Measurements from ENCODE around the gene IL32.

IL32 gene

DNA sequence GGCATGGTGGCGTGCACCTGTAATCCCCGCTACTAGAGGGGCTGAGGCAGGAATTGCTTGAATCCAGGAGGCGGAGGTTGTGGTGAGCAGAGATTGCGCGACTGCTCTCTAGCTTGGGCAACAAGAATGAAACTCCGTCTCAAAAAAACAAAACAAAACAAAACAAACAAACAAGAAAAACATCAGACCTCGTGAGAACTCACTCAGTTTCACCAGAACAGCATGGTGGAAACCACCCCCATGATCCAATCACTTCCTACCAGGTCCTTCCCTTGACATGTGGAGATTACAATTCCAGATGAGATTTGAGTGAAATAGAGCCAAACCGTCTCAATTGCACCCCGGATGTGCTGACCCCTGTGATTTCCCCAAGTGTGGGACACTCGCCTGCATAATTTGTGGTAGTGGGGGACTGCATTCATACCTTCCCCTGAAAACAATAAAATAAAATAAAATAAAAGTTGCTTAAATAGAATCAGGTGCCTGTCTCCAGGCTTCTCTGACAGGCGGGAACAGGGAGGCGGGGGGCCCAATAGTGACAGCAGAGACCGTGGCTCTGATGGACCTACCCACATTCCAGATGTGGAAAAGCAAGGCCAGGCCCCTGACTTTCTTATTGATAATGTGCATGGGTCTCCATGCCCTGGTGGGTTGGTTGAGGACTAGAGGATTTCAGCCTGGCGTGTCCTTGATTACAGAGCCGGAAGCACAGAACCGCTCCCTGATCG, 20.6 kb downstream of the IL32 start:
- TF ChIP-seq, protein P1, sequence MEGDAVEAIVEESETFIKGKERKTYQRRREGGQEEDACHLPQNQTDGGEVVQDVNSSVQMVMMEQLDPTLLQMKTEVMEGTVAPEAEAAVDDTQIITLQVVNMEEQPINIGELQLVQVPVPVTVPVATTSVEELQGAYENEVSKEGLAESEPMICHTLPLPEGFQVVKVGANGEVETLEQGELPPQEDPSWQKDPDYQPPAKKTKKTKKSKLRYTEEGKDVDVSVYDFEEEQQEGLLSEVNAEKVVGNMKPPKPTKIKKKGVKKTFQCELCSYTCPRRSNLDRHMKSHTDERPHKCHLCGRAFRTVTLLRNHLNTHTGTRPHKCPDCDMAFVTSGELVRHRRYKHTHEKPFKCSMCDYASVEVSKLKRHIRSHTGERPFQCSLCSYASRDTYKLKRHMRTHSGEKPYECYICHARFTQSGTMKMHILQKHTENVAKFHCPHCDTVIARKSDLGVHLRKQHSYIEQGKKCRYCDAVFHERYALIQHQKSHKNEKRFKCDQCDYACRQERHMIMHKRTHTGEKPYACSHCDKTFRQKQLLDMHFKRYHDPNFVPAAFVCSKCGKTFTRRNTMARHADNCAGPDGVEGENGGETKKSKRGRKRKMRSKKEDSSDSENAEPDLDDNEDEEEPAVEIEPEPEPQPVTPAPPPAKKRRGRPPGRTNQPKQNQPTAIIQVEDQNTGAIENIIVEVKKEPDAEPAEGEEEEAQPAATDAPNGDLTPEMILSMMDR (IDR thresholded peaks at IDR 0.05; ENCODE audit: low read depth, low read length, missing control alignments), result no peak
- DNase-seq (ENCODE audit: extremely low read depth, low read depth), result no peak
- H3K4me3 ChIP-seq (replicated peaks; ENCODE audit: low read depth, low read length), result no peak overlapping the region

- TF ChIP-seq, protein P1 (IDR thresholded peaks at IDR 0.05; ENCODE audit: low read depth, low read length, missing control alignments), result no peak
- DNase-seq (ENCODE audit: extremely low read depth, low read depth), result no peak
- no peak overlapping the region for H3K4me3 ChIP-seq (replicated peaks; ENCODE audit: low read depth, low read length)
These were observed 21.3 kb downstream of the IL32 start for GRCh38 chr16:3086596-3087242.

GRCh38 chr16:3087243-3088235, 22.1 kb downstream of the IL32 start:
- H3K4me3 ChIP-seq (replicated peaks; ENCODE audit: low read depth, low read length), result no peak overlapping the region
- TF ChIP-seq, protein P1 (IDR thresholded peaks at IDR 0.05; ENCODE audit: low read depth, low read length, missing control alignments), result no peak
- no peak for DNase-seq (ENCODE audit: extremely low read depth, low read depth)

DNA sequence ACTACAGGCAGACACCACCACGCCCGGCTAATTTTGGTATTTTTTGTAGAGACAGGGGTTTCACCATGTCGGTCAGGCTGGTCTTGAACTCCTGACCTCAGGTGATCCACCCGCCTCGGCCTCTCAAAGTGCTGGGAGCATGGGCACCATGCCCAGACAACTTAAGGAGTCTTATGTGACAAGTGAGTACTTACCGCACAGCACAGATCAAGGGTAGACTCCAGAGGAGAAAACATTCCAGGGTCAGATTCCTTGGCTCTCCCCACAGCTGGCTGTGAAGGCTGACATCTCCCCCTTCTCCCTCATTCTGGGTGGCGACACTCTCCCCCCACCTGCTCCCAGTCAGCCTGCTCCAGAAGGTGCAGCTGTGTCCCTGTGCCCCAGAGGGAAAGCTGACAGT, 23.0 kb downstream of the IL32 start:
- H3K4me3 ChIP-seq (replicated peaks; ENCODE audit: low read depth, low read length), result no peak overlapping the region
- no peak for DNase-seq (ENCODE audit: extremely low read depth, low read depth)
- TF ChIP-seq, protein P1 (IDR thresholded peaks at IDR 0.05; ENCODE audit: low read depth, low read length, missing control alignments), result no peak

GRCh38 chr16:3088925-3089716, 23.7 kb downstream of the IL32 start:
- TF ChIP-seq, protein P1 (IDR thresholded peaks at IDR 0.05; ENCODE audit: low read depth, low read length, missing control alignments), result no peak
- no peak overlapping the region for H3K4me3 ChIP-seq (replicated peaks; ENCODE audit: low read depth, low read length)
- DNase-seq (ENCODE audit: extremely low read depth, low read depth), result no peak

Data from HFF-Myc (cell line).